B cell (primary cell): Measurements from ENCODE around the gene RAB7B. TPM values are rescaled to one million over a fixed set of nuclear protein-coding genes. Genes with fewer than 3 reads are reported as not detected.
A peak's percentile ranks its signal among the peaks of the same experiment; 100 is the strongest.

Experiments
- ATAC-seq: fragments of 200-7000 bp; cut with Tn5 transposase; one replicate; pipeline ENCODE4 v1.10.0; 2021; ENCODE audit warnings: low read depth, mild to moderate bottlenecking, moderate number of reproducible peaks, moderate library complexity
- CTCF ChIA-PET: fragments of 350-600 bp; sonication (Branson Sonifier 250); formaldehyde crosslinking; loops from one replicate; lab custom pipeline; 2021; ENCODE audit warnings: antibody characterized with exemption, inconsistent platforms; lab: Charles Lee
- POLR2A ChIA-PET: fragments of 350-600 bp; sonication (Branson Sonifier 250); formaldehyde crosslinking; loops from one replicate; lab custom pipeline; 2021; ENCODE audit warnings: antibody characterized with exemption; lab: Charles Lee
- DNase-seq: peaks from one replicate; pipeline ENCODE4 v3.0.0; 2013
- H2AFZ ChIP-seq: 2 replicates; pipeline ENCODE4 v1.6.1; 2012; ENCODE audit warnings: mild to moderate bottlenecking, low read depth, low read length; ENCODE audit not compliant: insufficient read depth, poor library complexity, severe bottlenecking
- H3K27ac ChIP-seq, 2 donors: 1 replicate in 1 of 2; 2 replicates in 1 of 2; pipeline ENCODE4 v1.5.1; 2012 to 2013; ENCODE audit warnings: low read length in 2 of 2, mild to moderate bottlenecking in 2 of 2, moderate library complexity in 1 of 2
- H3K27me3 ChIP-seq, 4 experiments: fragments of 200-600 bp in 1 of 4; sonication (generic) in 1 of 4; replicated peaks in 1 of 4; 1 replicate in 2 of 4; 2 replicates in 2 of 4; pipeline versions ENCODE4 v1.6.1 to v1.7.0; 2013 to 2016; ENCODE audit warnings: low read length in 3 of 4, mild to moderate bottlenecking in 2 of 4, mixed read lengths in 1 of 4, moderate library complexity in 1 of 4; ENCODE audit not compliant: insufficient read depth in 4 of 4, control insufficient read depth in 3 of 4; ENCODE audit errors: control extremely low read depth in 1 of 4
- H3K36me3 ChIP-seq, 2 experiments: replicated peaks in 1 of 2; 1 replicate in 1 of 2; 2 replicates in 1 of 2; pipeline versions ENCODE4 v1.6.1 to v1.7.1; 2013; ENCODE audit warnings: low read length in 1 of 2; ENCODE audit not compliant: insufficient read depth in 2 of 2, control insufficient read depth in 1 of 2; ENCODE audit errors: control extremely low read depth in 1 of 2, extremely low read depth in 1 of 2
- H3K4me1 ChIP-seq, 2 donors: fragments of 200-600 bp in 1 of 2; sonication (generic) in 1 of 2; 1 replicate in 1 of 2; 2 replicates in 1 of 2; pipeline versions ENCODE4 v1.5.1 to v1.6.1; 2013 to 2017; ENCODE audit warnings: low read length in 2 of 2; ENCODE audit not compliant: control insufficient read depth in 2 of 2, insufficient read depth in 2 of 2
- H3K4me2 ChIP-seq: replicated peaks from 2 replicates; pipeline ENCODE3; 2012; ENCODE audit warnings: mild to moderate bottlenecking, low read depth, low read length; ENCODE audit not compliant: poor library complexity, severe bottlenecking
- H3K4me3 ChIP-seq, 5 experiments: fragments of 200-600 bp in 1 of 5; sonication (generic) in 1 of 5; 1 replicate in 3 of 5; 2 replicates in 2 of 5; pipeline versions ENCODE4 v1.5.1 to v1.7.0; 2011 to 2016; ENCODE audit warnings: low read length in 4 of 5, mild to moderate bottlenecking in 4 of 5, low read depth in 2 of 5, control low read depth in 1 of 5, moderate library complexity in 1 of 5; ENCODE audit not compliant: insufficient read depth in 1 of 5; ENCODE audit errors: control extremely low read depth in 1 of 5, extremely low read depth in 1 of 5
- H3K79me2 ChIP-seq: fragments of 200-600 bp; sonication (generic); one replicate; pipeline ENCODE4 v1.6.0; 2016; ENCODE audit warnings: low read length; ENCODE audit not compliant: control insufficient read depth, insufficient read depth
- H3K9ac ChIP-seq: fragments of 200-600 bp; sonication (generic); 2 replicates; pipeline ENCODE4 v1.6.1; 2017; ENCODE audit warnings: mild to moderate bottlenecking, low read length, moderate library complexity
- H3K9me3 ChIP-seq, 3 donors: one replicate each; pipeline versions ENCODE4 v1.6.1 to v1.7.1; 2013; ENCODE audit warnings: low read length in 2 of 3; ENCODE audit not compliant: control insufficient read depth in 2 of 3, insufficient read depth in 1 of 3; ENCODE audit errors: control extremely low read depth in 1 of 3
- H4K20me1 ChIP-seq: 2 replicates; pipeline ENCODE4 v1.6.0; 2012; ENCODE audit warnings: mild to moderate bottlenecking, low read length; ENCODE audit not compliant: insufficient read depth, control insufficient read depth, poor library complexity, severe bottlenecking
- H3K27ac Mint-ChIP-seq: one replicate; pipeline ENCODE4 v1.8.0; 2021; ENCODE audit warnings: mixed read lengths
- H3K27me3 Mint-ChIP-seq: one replicate; pipeline ENCODE4 v1.8.0; 2021; ENCODE audit warnings: mixed read lengths
- H3K4me1 Mint-ChIP-seq: one replicate; pipeline ENCODE4 v1.8.0; 2021; ENCODE audit warnings: mixed read lengths
- H3K4me3 Mint-ChIP-seq: one replicate; pipeline ENCODE4 v1.8.0; 2021; ENCODE audit warnings: mixed read lengths
- H3K9me3 Mint-ChIP-seq: one replicate; pipeline ENCODE4 v1.8.0; 2022; ENCODE audit warnings: mixed read lengths; ENCODE audit not compliant: insufficient read depth
- CTCF ChIP-seq: fragments of 200-600 bp; IDR thresholded peaks from one replicate; pipeline ENCODE4 v1.8.0; 2022; ENCODE audit warnings: antibody characterized with exemption, mild to moderate bottlenecking
- EZH2 ChIP-seq: IDR thresholded peaks from 2 replicates; pipeline ENCODE4 v1.6.1; 2012; ENCODE audit warnings: borderline replicate concordance, low read depth, mild to moderate bottlenecking, moderate library complexity, low read length; ENCODE audit not compliant: insufficient read depth, poor library complexity, severe bottlenecking
- WGBS: methylation state at CpG from one replicate; pipeline ENCODE4 v1.1.5; 2013; ENCODE audit warnings: missing lambda C conversion rate; ENCODE audit not compliant: insufficient coverage; 5-methylcytosine and 5-hydroxymethylcytosine counted together
- intact Hi-C: fragments of 100-400 bp; cut with micrococcal nuclease; formaldehyde crosslinking; loops from one replicate; pipeline ENCODE4 v1.10.0; 2022
- polyA plus RNA-seq: library from polyadenylated mRNA; depleted of rRNA; stranded (reverse); fragments of >200 nt; gene quantifications from 2 replicates; pipeline ENCODE4 v1.2.3, GENCODE V29; 2012
- total RNA-seq, 2 donors: library from RNA; stranded (reverse); fragments of 120-200 nt in 1 of 2; gene quantifications; 1 replicate in 1 of 2; 2 replicates in 1 of 2; pipeline versions ENCODE4 v1.2.3 to v1.2.4, GENCODE V29; 2013 to 2022

Gene RAB7B
- total and polyA plus RNA-seq, 2 donors (not counting 1 experiment from before 2014, with no cell fraction given): not detected

- Mint-ChIP-seq H3K27ac (peak overlapping the region; percentile 99), H3K27me3 (no peaks in the 10 kb centered on the region), H3K9me3 (no peaks in the 10 kb centered on the region), H3K4me3 (peak overlapping the region; percentile 91), H3K4me1 (peaks cover 89% of the 10 kb centered on the region)
- Histone ChIP-seq H3K27me3 (no peaks in the 10 kb centered on the region), H3K79me2 (peaks cover 11% of the 10 kb centered on the region), H3K4me3 (peak overlapping the region in 1 of 5 experiments; percentile 42), H4K20me1 (no peaks in the 10 kb centered on the region), H3K36me3 (no peaks in the 10 kb centered on the region), H3K4me2 (peak overlapping the region; percentile 64), H3K9me3 (no peaks in the 10 kb centered on the region), H2AFZ (no peak overlapping the region), H3K4me1 (peaks cover 71 to 80% of the 10 kb centered on the region in 2 donors), H3K27ac (peak overlapping the region; percentile 91 to 93), H3K9ac (no peak overlapping the region)
- ATAC-seq (peak; percentile 93), DNase-seq (peak; percentile 96)
- TF ChIP-seq CTCF: peak; percentile 57
- TF ChIP-seq EZH2: no peak
- WGBS: 0% methylated on average over 4 of the region's 6 CpGs
- CTCF ChIA-PET: interaction anchor here (0.8 to 3.0 kb wide), 7 partner anchors 8 to 55 kb away, joined by 3 to 30 read pairs (median 13); no protein-coding TSS in a partner anchor
- POLR2A ChIA-PET: interaction anchor here (0.6 to 1.4 kb wide), 6 partner anchors 9 to 56 kb away, joined by 3 to 16 read pairs (median 4); no protein-coding TSS in a partner anchor
- intact Hi-C loops: loop anchor here (1.0 to 10.0 kb wide), 6 partner anchors 9 to 766 kb away; no protein-coding TSS in a partner anchor
Observed at GRCh38 chr1:206050655-206051235, 47.5 kb upstream of the RAB7B start.
